HG03442 (cell line): Measurements from ENCODE around the gene KSR2.

ENCODE experiments used
- ATAC-seq: cut with Tn5 transposase; IDR thresholded peaks from one replicate; pipeline ENCODE4 v1.9.1; 2021; ENCODE audit warnings: mild to moderate bottlenecking, moderate library complexity; ENCODE audit not compliant: unreplicated experiment

Gene KSR2

DNA sequence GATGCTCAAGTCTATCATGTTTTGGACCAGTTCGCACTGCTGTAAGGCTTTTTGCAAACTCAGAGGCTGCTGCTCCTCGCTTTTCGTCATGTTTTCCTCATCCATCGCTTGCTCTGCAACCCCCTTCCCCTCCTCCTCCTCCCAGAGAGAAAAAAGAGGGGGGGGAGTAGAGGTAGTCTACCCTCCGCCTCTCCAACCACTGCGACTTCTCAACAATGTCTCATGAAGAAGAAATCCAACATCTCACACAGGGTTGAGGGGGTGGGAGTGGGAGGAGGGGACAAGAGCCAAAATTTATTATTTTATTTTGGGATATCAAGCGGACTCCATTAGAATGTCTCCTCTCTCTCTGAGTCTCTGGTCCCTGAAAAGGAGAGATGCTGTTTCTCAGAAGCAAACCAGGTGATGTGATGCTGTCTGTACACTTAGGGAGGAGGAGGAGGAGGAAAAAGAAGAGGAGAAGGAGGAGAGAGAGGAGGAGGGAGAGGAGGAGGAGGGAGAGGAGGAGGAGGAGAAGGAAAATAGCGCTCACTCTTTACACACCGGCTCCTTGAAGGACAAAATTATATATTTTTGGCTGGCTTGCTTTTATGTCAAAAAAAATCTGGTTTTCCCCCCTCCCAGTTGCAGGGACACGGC, 520 bp downstream of the KSR2 start:
- ATAC-seq, result no peak

DNA sequence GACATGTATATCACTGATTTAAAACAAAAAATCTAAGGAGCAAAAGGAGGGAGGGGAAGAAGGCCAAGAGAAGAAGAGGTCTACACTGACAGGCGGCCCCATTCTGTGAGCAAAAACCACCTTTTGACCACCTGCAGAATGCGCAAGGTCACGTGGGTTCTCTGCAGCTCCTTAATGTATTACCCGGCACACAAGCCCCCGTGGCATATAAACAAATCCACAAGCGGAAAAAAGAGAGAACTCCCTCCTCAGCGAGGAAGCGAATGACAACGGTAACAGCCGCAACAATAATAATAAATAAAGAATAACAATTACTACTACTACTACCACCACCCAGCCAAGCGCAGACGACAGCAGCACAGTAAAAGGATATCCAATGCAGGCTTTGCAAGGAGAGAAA, 1.3 kb downstream of the KSR2 start:
- ATAC-seq, result no peak

DNA sequence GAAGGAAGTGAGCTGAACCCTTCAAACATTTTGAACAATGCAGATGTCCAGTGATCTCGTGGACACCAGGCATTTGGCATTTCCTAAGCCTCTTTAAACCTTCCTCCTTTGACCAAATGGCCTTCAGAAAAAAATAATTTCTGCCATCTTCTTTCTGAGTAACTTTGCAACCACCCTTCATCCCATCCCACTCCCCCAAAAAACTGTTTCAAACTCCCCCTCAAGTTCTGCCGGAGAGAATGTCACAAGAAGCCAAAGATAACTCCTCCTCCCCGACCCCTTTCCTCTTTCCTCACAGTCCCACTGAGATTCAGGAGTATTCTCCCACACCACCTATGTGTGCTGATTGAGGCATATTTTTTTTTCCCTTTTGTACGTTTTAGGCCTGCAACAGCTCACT, 1.7 kb downstream of the KSR2 start:
- ATAC-seq, result no peak

DNA sequence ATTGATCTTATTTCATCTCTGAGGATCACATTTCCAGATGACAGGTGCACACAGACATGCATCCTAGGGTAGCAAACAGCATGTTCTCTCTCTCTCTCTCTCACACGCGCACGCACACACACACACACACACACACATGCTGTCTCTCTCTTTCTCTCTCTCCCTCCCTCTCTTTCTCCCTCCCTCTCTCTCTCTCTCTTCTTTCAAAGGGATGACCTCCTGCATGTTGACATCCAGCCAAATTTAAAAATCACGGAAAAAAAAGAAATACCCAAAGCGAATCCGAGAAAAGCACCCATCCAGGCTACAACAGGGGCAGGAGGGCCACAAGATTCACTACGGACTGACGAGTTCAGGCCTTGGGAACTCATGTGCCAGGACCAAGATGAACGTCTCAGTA, 2.3 kb downstream of the KSR2 start:
- ATAC-seq, result no peak

DNA sequence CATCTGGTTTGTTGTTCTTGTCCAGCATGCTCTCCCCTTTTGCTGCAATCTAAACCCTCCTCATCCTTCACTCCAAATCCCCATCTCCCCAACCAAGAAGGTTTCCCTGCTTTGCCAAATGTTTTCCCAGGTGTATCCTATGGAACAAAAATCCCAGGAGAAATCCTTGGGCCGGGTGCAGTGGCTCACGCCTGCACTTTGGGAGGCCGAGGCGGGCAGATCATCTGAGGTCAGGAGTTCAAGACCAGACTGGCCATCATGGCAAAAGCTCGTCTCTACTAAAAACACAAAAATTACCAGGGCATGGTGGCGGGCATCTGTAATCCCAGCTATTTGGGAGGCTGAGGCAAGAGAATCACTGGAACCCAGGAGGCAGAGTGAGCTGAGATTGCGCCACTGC, 5.0 kb downstream of the KSR2 start:
- ATAC-seq, result no peak

DNA sequence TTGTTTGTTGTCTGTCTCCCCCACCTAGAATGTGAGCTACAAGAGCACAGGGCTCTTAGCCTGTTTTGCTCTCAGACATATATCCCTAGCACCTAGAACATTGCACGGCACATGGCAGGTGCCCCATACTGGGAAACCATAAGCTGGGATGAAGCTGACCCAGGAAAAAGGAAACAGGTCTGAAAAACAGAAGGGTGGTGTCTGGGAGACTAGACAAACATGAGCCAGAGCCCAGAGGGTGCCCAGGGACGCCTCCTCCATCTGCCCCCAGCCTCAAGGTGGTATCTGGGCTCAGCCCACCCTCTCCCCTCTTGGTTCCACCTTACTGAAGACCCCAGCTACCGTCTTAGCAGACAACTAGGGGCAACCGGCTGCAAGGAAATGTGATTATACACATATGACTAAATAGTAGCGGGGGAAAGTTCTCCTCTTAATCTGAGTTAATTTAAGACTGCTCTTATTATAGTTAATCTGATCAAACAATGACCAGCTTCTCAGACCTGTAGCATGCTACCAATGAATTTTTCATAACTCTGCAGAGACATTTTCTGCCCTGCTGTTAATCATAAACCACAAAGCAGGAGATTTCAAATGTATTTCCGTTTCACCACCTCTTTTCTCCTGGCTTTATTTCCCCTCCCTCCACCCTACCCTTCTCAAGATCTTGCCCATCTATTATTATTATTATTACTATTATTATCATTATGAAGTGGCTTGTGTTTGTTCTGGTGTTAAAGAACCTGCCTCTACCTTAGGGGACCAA, 31.9 kb downstream of the KSR2 start:
- ATAC-seq, result no peak

DNA sequence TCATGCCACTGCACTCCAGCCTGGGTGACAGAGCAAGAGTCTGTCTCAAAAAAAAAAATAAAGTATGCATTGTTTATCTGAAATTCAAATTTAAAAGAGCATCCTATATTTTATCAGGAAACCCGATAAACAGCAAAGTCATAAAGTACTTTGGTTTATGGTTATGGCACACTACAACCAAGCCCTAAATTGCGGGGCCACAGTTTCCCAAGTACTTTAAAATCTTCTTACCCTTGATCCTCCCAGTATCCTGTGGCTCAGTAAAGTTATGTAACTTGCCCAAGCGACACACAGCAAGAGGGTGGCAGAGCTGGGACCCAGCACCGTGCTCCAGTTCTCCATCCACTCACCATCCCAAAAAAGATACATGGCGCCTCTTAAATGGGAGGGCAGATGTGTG, 35.2 kb downstream of the KSR2 start:
- ATAC-seq, result no peak

DNA sequence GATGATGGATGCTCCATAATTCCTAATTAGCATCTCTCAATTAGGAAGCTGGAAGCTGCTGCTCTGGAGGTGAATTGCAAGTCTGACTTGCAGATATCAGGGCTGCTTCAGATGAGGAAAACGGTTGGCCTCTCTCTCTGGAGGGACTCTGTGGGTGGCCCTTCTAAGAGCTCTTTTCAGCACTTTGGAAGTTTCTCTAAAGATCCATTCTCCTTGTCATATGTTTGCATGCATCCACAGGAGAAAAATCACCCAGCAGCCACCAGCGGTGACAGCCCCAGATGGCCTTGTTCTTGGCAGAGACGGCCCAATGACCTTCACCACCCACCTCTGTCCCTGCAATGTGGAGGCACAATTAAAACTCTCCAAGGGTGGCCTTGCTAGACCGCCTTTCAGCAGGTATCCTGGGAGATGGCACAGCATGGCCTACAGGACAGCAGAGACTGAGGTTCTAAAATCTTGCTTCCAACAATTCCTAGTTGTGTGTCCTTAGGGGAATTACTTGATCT, 42.3 kb downstream of the KSR2 start:
- no peak for ATAC-seq

DNA sequence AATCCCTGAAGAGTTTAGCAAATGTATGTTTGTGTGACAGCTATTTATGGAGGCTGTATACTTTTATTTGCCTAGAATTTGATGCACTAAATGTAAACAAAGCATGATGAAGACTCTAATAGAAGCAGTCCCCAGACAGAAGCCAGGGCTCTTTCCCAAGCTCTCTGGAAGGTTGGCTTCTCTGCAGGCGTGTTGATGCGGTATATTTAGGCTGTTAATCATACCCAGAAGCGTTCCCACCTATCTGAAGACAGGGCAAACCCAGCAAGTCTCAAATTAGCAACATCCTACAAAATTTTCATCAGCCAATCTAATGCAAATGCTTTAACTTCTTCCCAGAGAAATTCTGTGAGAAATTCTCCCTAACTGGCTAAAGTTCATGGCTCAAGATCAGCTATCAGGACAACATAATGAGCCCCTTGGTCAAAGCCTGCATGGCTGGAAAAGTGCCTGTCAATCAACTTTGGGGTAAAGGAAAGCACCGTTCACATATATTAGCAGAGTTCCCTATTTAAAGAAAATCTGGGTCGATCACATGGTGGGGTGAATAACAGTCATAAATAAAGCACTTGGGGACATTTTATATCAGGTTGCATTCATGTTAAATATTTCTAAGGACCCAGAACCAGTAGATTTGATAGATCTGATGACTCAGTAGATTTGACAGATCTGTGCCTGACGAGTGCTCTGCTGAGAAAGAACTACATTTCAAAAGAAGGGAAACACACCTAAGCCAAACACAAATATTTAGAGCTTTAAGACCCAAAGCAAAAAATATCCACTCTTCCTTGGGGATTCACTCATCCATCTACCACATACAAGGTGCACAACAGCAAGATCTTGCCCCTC, 46.6 kb downstream of the KSR2 start:
- no peak for ATAC-seq

DNA sequence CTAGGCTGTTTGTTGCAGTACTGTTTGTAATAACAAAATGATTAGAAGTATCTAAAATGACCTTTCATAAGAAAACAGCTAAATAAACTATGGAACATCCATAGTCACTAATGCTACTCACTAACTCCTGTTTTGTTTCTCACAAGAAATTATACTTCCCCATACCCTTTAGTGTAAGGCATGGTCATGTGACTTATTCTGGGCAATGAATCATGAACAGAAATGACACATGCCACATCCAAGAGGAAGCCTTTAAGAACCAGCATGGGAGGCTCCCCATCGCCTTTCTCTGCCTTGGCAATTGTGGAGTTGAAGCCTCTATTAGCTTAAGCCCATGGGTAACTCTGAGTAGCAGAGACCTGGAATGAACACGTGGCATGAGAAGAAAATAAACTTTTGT, 49.3 kb downstream of the KSR2 start:
- no peak for ATAC-seq

DNA sequence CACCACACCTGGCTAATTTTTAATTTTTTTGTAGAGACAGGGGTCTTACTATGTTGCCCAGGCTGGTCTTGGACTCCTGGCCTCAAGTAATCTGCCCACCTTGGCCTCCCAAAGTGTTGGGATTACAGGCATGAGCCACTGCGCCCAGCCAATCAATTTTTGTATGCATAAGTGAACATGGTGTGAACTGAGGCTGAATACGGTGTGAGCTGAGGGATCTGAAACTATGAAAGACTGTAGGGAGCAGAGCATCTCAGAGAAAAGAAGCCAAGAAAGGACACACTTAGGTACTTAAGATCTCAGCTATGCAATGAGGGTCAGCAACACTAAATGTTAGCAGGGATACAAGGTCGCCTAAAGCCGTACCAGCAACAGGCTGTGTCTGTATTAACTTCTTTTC, 54.1 kb downstream of the KSR2 start:
- no peak for ATAC-seq

DNA sequence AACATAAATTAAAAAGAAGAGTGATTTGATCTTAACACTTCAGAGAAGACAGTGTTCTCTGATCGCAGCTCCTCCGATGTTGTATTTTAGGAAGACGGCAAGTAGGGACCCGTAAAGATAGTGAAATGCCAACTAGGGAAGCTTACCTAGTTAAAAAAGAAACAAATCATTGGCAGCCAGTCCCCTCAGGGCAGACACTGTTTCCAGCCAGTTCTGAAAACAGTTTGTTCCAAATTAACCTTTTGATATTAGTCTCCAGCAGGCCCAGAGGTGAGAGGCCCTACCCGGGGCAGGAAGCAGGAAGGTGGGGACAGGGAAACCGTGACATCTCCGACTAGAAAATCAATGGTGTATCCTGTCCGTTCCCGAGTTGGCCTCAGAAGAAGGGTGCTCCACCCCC, 56.0 kb downstream of the KSR2 start:
- ATAC-seq, result no peak

DNA sequence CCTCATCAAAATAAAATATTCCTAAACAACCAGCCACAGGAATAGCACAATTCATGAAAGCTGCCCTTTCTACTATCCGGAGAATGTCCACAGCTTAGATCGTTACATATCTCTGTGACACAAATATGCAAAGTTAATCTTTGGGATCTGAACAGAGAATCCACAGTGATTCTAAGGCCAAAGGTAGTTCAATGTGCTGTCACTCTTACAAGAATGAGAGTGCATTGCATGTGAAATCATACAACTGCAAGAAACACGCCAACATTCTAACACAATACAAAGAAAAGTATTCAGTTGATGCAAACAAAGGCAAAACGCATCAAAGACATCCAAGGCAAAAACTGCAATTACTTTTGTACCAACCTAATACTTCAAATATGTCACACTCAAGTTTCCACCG, 60.4 kb downstream of the KSR2 start:
- ATAC-seq, result no peak

DNA sequence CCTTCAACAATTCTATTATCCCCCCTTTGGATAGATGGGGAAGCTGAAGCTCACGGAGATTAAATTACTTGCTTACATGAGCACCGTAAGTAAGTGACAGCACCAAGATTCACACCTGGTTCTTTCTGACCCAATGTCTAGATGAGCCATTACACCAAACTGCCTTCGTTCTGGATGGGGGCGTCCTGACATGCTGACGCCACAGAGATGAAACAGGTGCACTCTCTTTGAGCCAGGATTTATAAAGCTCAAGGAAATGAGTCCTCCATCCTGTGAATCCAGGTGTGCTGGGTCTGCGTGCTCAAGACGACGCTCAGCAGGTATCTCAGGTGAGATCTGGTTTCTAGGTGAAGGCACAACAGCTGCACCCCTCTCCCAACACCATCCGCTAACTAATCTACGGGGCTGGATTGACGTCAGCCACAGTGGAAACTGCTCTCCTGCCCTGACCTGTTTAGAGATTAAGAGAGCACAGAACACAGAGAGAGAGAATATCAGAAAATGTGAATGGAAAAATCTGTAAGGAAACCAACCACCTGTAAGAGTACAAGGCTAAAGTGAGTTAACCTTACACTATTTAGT, 61.6 kb downstream of the KSR2 start:
- ATAC-seq, result no peak

DNA sequence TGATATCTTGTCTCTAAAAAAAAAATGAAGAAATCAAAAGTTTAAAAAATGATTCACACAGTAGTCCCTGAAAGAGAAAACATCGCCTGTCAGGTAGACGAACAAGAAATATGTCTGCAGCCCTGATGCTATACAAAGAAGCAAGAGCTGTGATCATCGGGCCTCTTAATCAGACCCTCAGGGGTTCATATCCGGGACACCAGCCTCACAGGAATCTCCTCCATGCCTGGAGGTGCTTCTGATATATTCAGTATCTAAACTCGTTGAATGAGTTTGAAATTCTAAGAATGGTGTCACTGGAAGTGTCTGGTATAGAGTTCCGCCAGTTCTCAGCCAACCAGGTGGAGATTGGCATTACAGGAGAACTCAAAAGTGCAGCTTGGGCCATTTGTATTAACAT, 64.7 kb downstream of the KSR2 start:
- no peak for ATAC-seq

DNA sequence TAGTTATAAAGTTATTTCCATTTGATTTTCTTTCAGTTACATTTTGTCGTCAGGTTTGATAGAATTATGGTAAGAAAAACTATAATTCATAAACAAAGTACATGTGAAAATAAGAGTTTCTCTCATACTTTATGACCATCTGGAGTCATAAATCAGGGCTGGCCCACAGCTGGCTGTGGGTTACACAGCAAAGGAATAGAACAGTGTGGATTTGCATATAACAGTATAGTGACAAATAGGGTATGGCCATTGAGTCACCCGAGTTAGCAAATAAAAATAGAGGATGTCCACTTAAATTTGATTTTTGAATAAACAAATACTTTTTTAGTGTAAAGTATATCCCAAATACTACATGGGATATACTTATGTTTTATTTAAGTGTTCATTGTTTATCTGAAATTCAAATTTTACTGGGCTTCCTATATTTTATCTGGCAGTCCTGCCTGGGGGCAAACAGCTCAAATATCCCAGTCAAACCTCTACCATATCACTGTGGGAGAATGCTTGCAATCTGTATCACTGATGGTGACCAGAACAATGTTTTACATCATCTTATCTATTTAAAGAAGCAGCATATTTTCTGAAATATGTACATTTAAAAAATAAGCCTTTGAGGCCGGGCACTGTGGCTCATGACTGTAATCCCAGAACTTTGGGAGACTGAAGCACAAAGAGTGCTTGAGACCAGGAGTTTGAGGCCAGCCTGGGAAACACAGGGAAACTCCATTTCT, 65.5 kb downstream of the KSR2 start:
- no peak for ATAC-seq

DNA sequence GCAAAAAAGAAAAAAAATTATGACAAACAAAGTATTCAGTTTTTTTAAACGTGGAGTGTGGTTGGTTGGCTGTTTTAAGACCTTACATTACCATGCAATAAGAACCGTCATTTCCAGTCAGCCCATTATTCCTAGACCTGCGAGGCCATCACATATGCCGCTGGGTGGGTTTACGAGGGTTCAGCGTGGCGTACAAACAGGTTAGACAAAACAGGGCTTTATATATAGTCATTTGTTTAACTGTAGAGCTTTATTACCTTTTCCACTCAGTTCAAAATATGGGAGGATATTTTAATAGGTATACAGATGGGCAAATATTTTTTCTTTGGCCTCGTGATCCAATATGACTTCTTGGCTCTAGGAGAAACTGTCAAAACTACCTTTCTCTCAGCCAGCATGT, 67.2 kb downstream of the KSR2 start:
- no peak for ATAC-seq

DNA sequence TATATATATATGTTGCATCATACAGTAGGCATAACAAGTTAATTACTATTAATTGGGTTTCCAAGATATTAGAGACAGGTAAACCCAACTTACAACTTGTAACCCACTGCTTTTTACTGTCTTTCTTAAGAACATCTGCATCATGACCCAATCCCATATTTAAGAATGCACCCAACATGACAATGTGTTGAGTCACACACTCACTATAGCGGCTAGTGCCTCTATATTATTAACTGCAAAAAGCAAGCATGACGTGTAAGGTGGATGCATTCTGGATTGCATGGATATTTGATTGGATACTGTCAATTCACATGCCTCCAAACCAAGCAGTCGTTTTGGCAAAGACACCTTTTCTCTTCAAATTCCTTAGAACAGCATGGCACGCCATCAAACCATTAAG, 68.2 kb downstream of the KSR2 start:
- no peak for ATAC-seq

DNA sequence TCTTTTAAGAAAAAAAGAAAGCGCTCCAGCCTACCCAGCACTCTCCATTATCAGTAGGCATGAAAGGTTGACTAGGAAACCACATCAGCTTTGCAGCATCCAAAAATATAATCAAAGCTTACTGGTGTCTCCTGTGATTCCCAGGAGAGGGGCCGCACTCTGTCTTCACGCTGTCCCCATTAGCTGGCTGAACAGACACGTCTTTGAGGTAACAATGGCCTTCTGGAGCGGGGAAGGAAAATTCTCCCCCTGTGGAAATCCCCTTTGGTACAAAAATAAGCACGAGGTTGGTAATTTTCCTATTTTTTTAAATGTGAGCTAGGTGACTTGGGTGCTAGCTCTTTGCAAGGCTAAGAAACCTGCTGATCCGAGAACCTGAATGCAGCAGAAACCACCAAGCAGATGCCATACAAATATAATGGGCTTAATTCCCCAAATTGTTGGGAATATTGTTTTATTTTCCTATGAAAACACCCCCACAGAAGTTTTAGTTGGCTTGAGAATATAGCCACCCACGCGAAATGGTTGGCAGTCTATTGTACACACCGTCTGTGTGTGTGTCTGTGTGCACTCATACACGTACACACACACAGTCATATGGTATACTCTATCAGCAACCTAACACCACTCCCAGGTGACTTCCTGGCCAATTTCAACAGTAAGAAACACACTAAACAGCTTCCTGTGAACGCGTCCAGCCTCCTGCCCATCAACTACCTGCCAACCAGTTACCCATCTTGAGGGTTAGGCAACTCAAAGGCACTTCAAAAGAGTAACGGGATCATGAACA, 71.2 kb downstream of the KSR2 start:
- ATAC-seq, result peak; percentile 53

DNA sequence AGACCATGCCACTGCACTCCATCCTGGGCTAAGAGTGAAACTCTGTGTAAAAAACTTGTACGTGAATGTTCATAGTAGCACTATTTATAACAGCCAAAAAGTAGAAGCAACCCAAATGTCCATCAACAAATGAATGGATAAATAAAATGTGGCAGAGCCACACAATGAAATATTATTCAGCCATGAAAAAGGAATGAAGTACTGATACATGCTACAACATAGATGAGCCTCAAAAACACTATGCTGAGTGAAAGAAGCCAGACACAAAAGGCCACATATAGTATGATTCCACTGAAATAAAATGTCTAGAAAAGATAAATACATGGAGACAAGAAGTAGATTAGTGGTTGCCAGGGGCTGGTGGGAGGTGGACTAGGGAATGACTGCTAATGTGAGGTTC, 72.8 kb downstream of the KSR2 start:
- ATAC-seq, result no peak
